ENCODE results near the gene SLC2A1.
"Not testable (repeated sequence)": the region's sequence is repeated elsewhere in the genome, so short reads cannot be mapped to it uniquely, and the experiment has no call there.

Gene SLC2A1

DNA sequence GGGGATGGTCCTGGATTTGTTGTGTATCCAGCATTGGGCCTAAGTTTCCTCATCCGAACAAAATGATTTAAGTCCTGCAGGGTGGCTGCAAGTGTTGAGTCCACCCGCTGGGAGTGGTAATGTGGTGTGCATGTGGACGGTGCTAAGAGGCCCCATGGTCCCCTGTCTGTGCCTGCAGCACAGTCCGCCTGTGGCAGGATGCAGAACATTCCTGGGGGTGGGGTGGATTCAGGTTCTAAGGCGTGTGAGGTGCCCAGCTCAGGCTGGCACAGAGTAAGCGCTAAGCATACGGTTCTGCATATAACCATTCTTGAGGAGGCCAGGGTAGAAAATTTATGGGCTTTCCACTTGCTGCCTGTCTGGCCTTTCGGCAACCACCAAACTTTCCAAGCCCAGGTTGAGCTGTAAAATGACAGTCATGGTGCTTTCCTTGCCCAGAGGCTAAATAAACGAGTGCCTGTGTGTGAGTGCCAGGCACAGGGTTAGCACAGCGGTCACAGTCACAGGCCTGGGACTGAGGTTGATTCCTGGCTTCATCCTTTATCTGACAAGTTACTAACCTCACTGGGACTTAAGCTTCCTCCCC is 30.7 kb downstream of the SLC2A1 start:
- Mint-ChIP-seq H3K4me1 (peaks cover 62 to 81% of the 10 kb centered on the region in 2 donors), H3K9me3 (no peaks in the 10 kb centered on the region), H3K36me3 (peaks cover 51 to 73% of the 10 kb centered on the region in 2 donors), H3K4me3 (peak overlapping the region in 1 of 2 donors; percentile 13), H3K27me3 (no peaks in the 10 kb centered on the region), H3K27ac (peak overlapping the region; percentile 96)
- ATAC-seq (replicated peaks) = no peak
- no peak for DNase-seq

DNA sequence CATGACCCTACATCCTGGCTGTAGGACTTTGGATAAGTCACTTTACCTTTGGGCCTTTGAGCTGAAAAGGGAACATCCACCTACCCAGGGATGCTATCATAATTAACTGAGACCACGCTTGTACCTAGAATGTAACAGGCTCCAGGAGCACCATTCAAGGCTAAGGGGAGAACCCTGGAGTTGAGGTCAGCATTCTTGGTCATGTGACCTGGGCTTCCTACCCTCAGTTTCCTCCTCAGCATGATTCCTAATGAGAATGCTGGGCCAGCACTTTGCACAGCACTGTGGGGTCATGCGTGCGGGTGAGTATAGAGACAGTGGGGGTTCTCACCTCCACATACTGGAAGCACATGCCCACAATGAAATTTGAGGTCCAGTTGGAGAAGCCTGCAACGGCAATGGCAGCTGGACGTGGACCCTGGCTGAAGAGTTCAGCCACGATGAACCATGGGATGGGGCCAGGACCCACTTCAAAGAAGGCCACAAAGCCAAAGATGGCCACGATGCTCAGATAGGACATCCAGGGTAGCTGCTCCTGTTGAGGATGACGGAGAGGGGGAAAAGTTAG is 31.3 kb downstream of the SLC2A1 start:
- Mint-ChIP-seq H3K27ac (peak overlapping the region; percentile 96), H3K27me3 (no peaks in the 10 kb centered on the region), H3K36me3 (peaks cover 46 to 67% of the 10 kb centered on the region in 2 donors), H3K9me3 (no peaks in the 10 kb centered on the region), H3K4me1 (peaks cover 58 to 81% of the 10 kb centered on the region in 2 donors), H3K4me3 (peak overlapping the region in 1 of 2 donors; percentile 13)
- DNase-seq (no peak), ATAC-seq (replicated peaks) (no peak)

GRCh38 chr1:42926879-42927242 is 31.8 kb downstream of the SLC2A1 start:
- Mint-ChIP-seq H3K9me3 (no peaks in the 10 kb centered on the region), H3K27ac (peak overlapping the region; percentile 96), H3K27me3 (no peaks in the 10 kb centered on the region), H3K36me3 (peaks cover 46 to 67% of the 10 kb centered on the region in 2 donors), H3K4me1 (peaks cover 53 to 76% of the 10 kb centered on the region in 2 donors), H3K4me3 (no peak overlapping the region)
- no peak for DNase-seq
- no peak for ATAC-seq (replicated peaks)

DNA sequence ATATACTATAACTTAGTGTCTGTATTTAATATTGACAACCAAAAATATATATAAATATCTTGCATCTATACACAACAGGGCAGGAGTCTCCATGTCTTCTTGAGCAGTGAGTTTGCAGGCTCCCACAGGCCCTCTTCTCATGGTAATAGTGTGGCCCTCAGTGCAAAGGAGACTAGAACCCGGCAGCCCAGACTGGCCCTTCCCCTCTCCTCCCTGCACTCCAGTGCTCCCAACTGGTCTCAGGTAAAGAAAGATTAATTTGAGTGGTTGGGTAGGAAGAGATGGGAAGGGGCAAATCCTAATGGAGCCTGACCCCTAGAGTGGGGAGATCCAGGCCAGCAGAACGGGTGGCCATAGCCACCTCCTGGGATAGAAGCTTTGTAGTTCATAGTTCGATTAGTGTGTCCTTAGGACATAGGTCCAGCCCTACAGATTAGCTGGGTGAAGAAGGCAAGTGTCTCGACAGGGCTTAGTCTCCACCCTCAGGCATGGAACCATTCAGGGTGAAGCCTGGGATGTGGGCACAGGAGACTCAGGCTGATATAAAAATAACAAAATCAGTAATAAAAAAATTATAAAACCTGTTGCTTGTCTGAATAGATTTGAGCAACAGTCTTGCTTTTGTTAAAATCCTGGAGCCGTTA is 32.3 kb downstream of the SLC2A1 start:
- no peak for DNase-seq
- Mint-ChIP-seq H3K9me3 (no peaks in the 10 kb centered on the region), H3K36me3 (peaks cover 46 to 66% of the 10 kb centered on the region in 2 donors), H3K27me3 (no peaks in the 10 kb centered on the region), H3K4me1 (peaks cover 50 to 71% of the 10 kb centered on the region in 2 donors), H3K4me3 (no peak overlapping the region), H3K27ac (peak overlapping the region; percentile 22)
- ATAC-seq (replicated peaks) = no peak

DNA sequence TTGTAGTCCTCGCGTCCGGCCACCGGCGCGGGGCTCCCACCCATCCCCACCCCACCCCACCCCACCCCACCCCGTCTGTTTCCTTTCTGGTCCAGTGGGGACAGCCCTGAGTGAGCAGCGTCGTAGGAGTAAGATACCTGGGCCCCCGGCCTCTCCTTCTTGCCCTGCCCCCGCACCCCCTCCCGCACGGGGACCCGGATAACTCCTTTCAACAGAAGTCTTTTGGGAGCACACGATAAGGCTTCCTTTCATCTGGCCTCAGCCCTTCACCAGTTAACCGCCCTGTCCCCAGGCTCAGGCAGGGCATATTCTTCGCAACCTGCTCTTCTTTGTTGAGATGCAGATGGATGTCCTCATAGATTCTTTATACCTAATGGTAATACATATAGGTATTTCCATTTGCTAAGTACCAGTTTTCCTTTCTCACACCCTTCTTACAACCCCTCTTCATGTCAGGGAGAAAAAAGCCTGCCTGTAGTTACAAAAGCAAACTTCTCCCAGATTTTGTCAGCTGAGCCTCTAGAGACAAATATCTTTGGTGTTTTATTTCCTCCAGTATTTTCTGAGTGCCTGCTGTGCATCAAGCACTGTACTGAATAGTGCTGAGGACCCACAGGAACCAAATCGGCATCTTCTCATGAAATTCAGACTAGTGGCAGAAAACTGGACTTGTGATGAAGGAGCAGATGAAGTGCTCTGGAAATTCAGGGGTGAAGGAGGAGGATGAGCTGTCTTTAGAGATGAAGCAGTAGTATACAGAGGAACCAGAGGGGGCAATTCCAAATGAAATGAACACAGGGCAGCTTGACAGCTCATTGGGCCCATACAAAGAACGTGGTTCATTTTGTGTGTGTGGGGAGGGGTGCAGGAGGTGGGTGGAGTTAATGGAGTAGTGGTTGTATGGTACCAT is 33.6 kb downstream of the SLC2A1 start:
- DNase-seq = no peak
- Mint-ChIP-seq H3K4me3 (peak overlapping the region; percentile 81 to 94), H3K9me3 (no peaks in the 10 kb centered on the region), H3K4me1 (peaks cover 39 to 59% of the 10 kb centered on the region in 2 donors), H3K27ac (peak overlapping the region; percentile 99), H3K27me3 (no peaks in the 10 kb centered on the region), H3K36me3 (peaks cover 36 to 54% of the 10 kb centered on the region in 2 donors)
- ATAC-seq (replicated peaks) = peak in 1 of 2 donors; percentile 29

DNA sequence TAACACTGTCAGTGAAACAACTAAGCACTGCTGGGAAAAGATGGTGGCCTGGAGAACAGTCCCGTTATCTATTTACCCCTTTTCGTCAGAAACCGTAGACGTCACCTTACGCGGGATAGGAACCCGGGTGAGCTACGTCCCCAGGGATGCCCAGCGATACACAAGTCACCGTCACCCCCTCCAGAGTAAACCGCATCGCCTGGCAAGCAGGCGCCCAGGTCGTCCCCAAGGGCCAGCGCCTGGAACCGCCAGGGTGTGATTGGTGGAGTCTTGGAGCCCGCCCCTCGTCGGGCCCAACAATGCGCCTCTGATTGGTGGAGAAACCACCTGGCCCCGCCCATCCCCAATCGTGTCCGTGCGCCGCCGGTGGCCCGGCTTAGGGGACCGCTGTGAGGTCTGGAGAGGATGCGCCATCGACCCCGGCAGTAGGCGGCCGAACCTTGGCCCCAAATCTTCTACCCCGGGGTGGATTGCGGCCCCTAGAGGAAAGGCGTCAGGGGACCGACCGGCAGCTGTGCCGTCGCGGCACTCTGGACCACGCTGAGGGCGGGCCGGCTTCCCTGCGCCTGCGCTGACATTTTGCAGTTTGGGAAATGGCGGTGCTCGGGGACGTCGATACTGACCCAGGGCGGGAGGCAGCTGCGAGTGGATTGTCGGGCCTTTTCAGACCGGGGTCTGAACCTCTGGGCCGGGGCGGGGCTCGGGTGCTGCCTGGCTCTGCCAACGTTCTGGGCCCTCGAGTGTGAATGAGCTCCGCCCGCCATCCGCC is 34.4 kb downstream of the SLC2A1 start:
- Mint-ChIP-seq H3K4me3 (peak overlapping the region; percentile 81 to 94), H3K27ac (peak overlapping the region; percentile 99), H3K4me1 (peaks cover 35 to 50% of the 10 kb centered on the region in 2 donors), H3K9me3 (no peaks in the 10 kb centered on the region), H3K36me3 (peaks cover 32 to 45% of the 10 kb centered on the region in 2 donors), H3K27me3 (no peaks in the 10 kb centered on the region)
- ATAC-seq (replicated peaks) = peak; percentile 88 to 90
- peak; percentile 98 for DNase-seq

GRCh38 chr1:42923367-42924081 is 35.1 kb downstream of the SLC2A1 start:
- H3K4me3 Mint-ChIP-seq = peak overlapping the region; percentile 81 to 94
- no peak for DNase-seq
- peak overlapping the region; percentile 99 for H3K27ac Mint-ChIP-seq
- ATAC-seq (replicated peaks) = no peak
- H3K36me3 Mint-ChIP-seq = peaks cover 25 to 38% of the 10 kb centered on the region in 2 donors
- no peaks in the 10 kb centered on the region for H3K9me3 Mint-ChIP-seq
- no peaks in the 10 kb centered on the region for H3K27me3 Mint-ChIP-seq
- H3K4me1 Mint-ChIP-seq = peaks cover 28 to 43% of the 10 kb centered on the region in 2 donors

DNA sequence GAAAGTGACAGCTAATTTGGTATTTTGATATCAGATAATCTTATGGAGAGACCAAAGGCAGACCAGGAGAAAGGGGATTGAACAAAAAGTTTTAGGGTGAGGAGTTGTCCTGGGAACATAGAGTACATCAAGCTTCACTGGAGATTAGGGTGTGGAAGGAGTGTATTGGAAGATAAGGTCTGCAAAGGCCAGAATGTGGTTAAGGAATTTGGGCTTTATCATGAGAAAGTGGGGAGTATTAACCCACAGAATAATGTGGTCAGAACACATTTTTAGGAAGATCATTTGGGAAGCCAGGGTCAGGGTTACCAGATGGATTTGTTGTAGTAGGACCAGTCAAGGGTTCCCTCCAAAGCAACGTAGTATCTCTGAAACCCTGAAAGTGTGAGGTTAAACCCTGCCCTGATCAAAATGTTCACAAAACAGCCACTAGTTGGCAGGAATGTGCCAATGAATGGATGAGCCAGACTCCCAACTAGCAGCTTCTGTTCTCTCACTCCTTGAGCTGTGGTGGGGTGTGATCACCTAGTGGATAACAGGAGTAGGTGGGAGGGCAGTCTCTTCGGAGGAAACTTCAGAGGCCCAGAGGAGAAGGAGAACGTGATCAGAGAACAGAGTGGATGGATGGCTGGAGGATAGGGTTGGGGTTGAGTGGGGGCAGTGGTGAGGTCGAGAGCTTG is 35.8 kb downstream of the SLC2A1 start:
- Mint-ChIP-seq H3K27ac (peak overlapping the region; percentile 96), H3K4me3 (peak overlapping the region; percentile 74 to 81), H3K9me3 (no peaks in the 10 kb centered on the region), H3K36me3 (peaks cover 19 to 31% of the 10 kb centered on the region in 2 donors), H3K4me1 (peaks cover 23 to 36% of the 10 kb centered on the region in 2 donors), H3K27me3 (no peaks in the 10 kb centered on the region)
- DNase-seq (peak; percentile 70), ATAC-seq (replicated peaks) (peak; percentile 45 to 46)

- Mint-ChIP-seq H3K27me3 (no peaks in the 10 kb centered on the region), H3K9me3 (no peaks in the 10 kb centered on the region), H3K36me3 (peaks cover 9 to 20% of the 10 kb centered on the region in 2 donors), H3K27ac (no peak overlapping the region), H3K4me3 (no peak overlapping the region), H3K4me1 (peaks cover 17 to 26% of the 10 kb centered on the region in 2 donors)
- DNase-seq (no peak), ATAC-seq (replicated peaks) (no peak)
These were observed 36.9 kb downstream of the SLC2A1 start for GRCh38 chr1:42921769-42922168.

- not testable (repeated sequence) for H3K4me3 Mint-ChIP-seq; H3K9me3 Mint-ChIP-seq; H3K27ac Mint-ChIP-seq; DNase-seq; H3K36me3 Mint-ChIP-seq; H3K27me3 Mint-ChIP-seq; ATAC-seq (replicated peaks)
- peaks cover 8 to 19% of the 10 kb centered on the region in 2 donors for H3K4me1 Mint-ChIP-seq
These were observed 39.0 kb downstream of the SLC2A1 start for GRCh38 chr1:42919651-42920050.

- H3K27me3 Mint-ChIP-seq = no peaks in the 10 kb centered on the region
- H3K4me1 Mint-ChIP-seq = peaks cover 3 to 20% of the 10 kb centered on the region in 2 donors
- DNase-seq (no peak), ATAC-seq (replicated peaks) (no peak)
- peaks cover 1 to 4% of the 10 kb centered on the region in 2 donors for H3K36me3 Mint-ChIP-seq
- H3K27ac Mint-ChIP-seq = no peak overlapping the region
- no peak overlapping the region for H3K4me3 Mint-ChIP-seq
- peaks cover 4 to 5% of the 10 kb centered on the region in 2 donors for H3K9me3 Mint-ChIP-seq
These were observed 41.5 kb downstream of the SLC2A1 start for GRCh38 chr1:42917241-42917495.

DNA sequence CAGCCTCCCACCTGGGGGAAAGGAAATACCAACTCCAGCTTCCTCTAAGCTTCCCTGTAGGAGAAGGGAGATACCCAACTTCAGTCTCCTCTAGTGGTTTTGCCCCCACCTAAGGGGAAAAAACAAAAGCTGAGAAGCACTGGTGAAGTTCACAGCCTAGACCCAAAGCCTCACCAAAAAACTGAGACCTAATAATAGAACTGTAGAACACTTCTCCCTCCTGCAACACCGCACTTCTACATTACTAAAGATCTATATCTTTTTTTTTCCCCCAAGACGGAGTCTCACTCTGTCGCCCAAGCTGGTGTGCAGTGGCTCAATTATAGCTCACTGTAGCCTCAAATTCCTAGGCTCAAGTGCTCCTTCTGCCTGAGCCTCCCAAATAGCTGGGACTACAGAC is 43.2 kb downstream of the SLC2A1 start:
- peaks cover 4 to 5% of the 10 kb centered on the region in 2 donors for H3K9me3 Mint-ChIP-seq
- DNase-seq = no peak
- no peak overlapping the region for H3K4me3 Mint-ChIP-seq
- H3K36me3 Mint-ChIP-seq = peaks cover 1 to 4% of the 10 kb centered on the region in 2 donors
- H3K4me1 Mint-ChIP-seq = peaks cover 3 to 20% of the 10 kb centered on the region in 2 donors
- no peak overlapping the region for H3K27ac Mint-ChIP-seq
- no peaks in the 10 kb centered on the region for H3K27me3 Mint-ChIP-seq
- no peak for ATAC-seq (replicated peaks)

Measured in stimulated activated naive B cell treated with anti-CD40 and anti-IgM and Interleukin-4, amounts not matched to agents 10 μg/mL and 1 μg/mL and 100 μg/mL, for 72 hours (primary cell).